AML-193 (cell line): ENCODE data around the gene KRT6B.
"Not testable (repeated sequence)": the region's sequence is repeated elsewhere in the genome, so short reads cannot be mapped to it uniquely, and the experiment has no call there.

Experiments used
- DNase-seq, 2 experiments: peaks; one replicate each; lab custom pipeline; 2025; lab: John Stamatoyannopoulos, UW

Gene KRT6B

GRCh38 chr12:52413202-52413601, 38.7 kb downstream of the KRT6B start:
- no peak for DNase-seq

- DNase-seq = no peak
Observed at GRCh38 chr12:52411815-52412214, 40.1 kb downstream of the KRT6B start.

GRCh38 chr12:52410589-52411248, 41.2 kb downstream of the KRT6B start:
- DNase-seq = not testable (repeated sequence)

GRCh38 chr12:52407918-52408317, 44.0 kb downstream of the KRT6B start:
- DNase-seq = no peak

GRCh38 chr12:52405922-52406385, 46.0 kb downstream of the KRT6B start, which contains the start of gene KRT82:
Gene KRT82, minus strand, starts transcription at chr12:52406335. Its CDS starts 58 bp downstream, at chr12:52406277.
- no peak for DNase-seq

GRCh38 chr12:52404951-52405350, 47.0 kb downstream of the KRT6B start:
- no peak for DNase-seq

GRCh38 chr12:52403561-52403960, 48.4 kb downstream of the KRT6B start:
- DNase-seq = no peak

GRCh38 chr12:52402873-52403540, 48.9 kb downstream of the KRT6B start:
- DNase-seq = no peak

GRCh38 chr12:52402377-52402776, 49.6 kb downstream of the KRT6B start:
- DNase-seq = no peak

- DNase-seq = no peak
Observed at GRCh38 chr12:52401926-52402325, 50.0 kb downstream of the KRT6B start.

- DNase-seq = no peak
Observed at GRCh38 chr12:52401526-52401925, 50.4 kb downstream of the KRT6B start.

- no peak for DNase-seq
Observed at GRCh38 chr12:52400906-52401305, 51.0 kb downstream of the KRT6B start.

- no peak for DNase-seq
Observed at GRCh38 chr12:52399756-52400155, 52.2 kb downstream of the KRT6B start.

- DNase-seq = no peak
Observed at GRCh38 chr12:52398176-52398575, 53.8 kb downstream of the KRT6B start.

GRCh38 chr12:52396656-52397055, 55.3 kb downstream of the KRT6B start:
- DNase-seq = no peak
